ENCODE data around the gene GRB2.

- TF ChIP-seq, protein P1, sequence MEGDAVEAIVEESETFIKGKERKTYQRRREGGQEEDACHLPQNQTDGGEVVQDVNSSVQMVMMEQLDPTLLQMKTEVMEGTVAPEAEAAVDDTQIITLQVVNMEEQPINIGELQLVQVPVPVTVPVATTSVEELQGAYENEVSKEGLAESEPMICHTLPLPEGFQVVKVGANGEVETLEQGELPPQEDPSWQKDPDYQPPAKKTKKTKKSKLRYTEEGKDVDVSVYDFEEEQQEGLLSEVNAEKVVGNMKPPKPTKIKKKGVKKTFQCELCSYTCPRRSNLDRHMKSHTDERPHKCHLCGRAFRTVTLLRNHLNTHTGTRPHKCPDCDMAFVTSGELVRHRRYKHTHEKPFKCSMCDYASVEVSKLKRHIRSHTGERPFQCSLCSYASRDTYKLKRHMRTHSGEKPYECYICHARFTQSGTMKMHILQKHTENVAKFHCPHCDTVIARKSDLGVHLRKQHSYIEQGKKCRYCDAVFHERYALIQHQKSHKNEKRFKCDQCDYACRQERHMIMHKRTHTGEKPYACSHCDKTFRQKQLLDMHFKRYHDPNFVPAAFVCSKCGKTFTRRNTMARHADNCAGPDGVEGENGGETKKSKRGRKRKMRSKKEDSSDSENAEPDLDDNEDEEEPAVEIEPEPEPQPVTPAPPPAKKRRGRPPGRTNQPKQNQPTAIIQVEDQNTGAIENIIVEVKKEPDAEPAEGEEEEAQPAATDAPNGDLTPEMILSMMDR (IDR thresholded peaks at IDR 0.05): no peak
- TF ChIP-seq POLR2A (IDR thresholded peaks at IDR 0.05): no peak
- TF ChIP-seq EP300 (IDR thresholded peaks at IDR 0.05): no peak
- no peak for TF ChIP-seq POLR2AphosphoS5 (IDR thresholded peaks at IDR 0.05)
Observed at GRCh38 chr17:75430159-75430974, 24.9 kb upstream of the GRB2 start.

Data from upper lobe of left lung (tissue), 4 donors.